NCI-H1092 treated with DMSO at 0.1 percent for 48 hours (cell line): ENCODE results near the gene TACC2.

ENCODE experiments used
- DNase-seq: peaks from one replicate; lab custom pipeline; 2025; lab: John Stamatoyannopoulos, UW

TACC2 gene

DNA sequence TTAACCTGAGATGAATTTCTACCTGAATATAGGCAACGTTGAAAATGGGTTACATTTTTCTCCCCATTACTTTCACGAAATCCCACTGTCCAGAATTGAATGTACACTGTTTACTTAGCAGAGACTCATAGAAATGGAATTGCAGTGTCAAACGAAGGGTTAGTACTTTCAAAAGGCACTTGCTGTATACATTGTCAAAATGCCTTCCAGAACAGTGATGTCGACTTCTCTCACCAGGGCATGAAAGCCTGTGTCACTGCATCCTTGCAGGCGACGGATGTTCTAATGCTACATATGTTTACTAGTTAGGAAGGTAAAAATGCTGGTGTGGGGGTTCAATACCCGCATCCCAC lies 41.2 kb downstream of the TACC2 start:
- no peak for DNase-seq

GRCh38 chr10:122033224-122033926 lies 44.4 kb downstream of the TACC2 start:
- no peak for DNase-seq

- DNase-seq = no peak
Measured at GRCh38 chr10:122034149-122034756, 45.3 kb downstream of the TACC2 start.

- DNase-seq = no peak
Measured at GRCh38 chr10:122040786-122041185, 51.8 kb downstream of the TACC2 start.

- no peak for DNase-seq
Measured at GRCh38 chr10:122042836-122043235, 53.9 kb downstream of the TACC2 start.

- no peak for DNase-seq
Measured at GRCh38 chr10:122044045-122044661, 55.2 kb downstream of the TACC2 start.

DNA sequence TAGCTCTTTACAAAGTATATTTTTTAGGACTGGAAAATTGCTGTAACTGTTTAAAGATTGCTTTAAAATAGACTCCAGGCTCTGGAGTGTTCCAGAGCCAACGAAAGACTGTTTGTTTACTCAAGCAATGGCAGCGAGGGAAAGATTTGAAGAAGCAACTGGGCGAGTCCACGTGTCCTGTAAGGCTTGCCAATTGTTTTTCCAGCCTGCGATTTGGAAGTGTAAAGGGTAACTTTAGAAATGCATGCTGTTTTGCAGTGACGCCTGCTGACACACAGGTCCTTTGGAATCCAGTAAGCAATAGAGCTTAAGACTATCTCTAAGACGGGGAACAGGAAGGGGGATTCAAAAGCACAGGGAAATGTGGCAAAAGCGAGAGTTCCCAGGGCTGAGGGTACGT lies 55.8 kb downstream of the TACC2 start:
- DNase-seq = no peak

- no peak for DNase-seq
Measured at GRCh38 chr10:122045212-122045611, 56.2 kb downstream of the TACC2 start.

GRCh38 chr10:122047560-122047959 lies 58.6 kb downstream of the TACC2 start:
- no peak for DNase-seq

DNA sequence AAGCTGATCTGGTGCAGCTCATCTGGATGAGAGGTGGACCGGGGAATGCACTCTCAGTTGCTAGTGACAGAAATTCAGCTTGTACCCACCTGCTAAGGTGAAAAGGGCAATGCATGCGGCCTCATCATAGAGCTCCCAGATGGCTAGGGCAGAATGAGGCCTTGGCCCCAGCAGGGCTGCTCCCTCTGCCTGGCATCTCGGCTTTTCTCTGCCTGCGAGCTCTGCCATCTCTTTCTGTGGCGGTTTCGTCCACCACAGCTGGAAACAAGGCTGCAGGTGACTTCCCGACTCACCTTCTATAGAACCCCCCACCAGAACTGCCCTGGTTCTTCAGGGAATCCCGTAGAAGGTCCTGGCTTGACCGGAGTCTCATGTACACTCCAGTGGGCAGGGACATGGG lies 60.1 kb downstream of the TACC2 start:
- DNase-seq = no peak

DNA sequence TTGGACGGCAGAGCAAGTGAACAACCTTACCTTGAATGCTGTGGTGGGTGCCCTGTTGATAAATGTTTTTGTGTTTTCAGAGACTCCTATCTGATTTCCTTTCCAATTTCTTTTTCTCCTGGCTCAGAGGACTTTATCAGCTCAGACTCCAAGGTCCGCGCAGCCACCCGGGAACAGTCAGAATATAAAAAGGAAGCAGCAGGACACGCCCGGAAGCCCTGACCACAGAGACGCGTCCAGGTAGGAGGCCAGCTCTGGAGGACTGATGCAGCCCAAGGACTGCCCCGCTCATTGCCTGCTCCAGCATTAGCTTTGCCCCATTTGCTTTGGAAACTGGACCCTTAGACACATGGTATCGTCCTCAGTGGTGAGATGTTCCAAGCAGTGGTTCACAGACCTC lies 61.3 kb downstream of the TACC2 start:
- no peak for DNase-seq

DNA sequence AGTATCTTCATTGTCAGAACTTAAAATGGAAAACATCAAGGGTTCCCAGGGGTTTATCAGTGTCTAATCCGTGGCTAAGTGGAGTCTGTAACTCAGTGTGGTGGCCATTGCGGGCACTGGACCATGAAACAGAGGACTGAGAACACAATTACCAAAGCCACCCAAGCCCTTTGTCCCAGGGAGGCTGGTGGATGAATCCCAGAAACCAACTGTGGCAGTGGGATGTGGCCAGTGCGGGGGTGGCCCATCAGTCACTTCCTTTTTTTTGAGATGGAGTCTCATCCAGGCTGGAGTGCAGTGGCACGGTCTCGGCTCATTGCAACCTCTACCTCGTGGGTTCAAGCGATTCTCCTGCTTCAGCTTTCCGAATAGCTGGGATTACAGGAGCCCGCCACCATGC lies 61.8 kb downstream of the TACC2 start:
- no peak for DNase-seq

DNA sequence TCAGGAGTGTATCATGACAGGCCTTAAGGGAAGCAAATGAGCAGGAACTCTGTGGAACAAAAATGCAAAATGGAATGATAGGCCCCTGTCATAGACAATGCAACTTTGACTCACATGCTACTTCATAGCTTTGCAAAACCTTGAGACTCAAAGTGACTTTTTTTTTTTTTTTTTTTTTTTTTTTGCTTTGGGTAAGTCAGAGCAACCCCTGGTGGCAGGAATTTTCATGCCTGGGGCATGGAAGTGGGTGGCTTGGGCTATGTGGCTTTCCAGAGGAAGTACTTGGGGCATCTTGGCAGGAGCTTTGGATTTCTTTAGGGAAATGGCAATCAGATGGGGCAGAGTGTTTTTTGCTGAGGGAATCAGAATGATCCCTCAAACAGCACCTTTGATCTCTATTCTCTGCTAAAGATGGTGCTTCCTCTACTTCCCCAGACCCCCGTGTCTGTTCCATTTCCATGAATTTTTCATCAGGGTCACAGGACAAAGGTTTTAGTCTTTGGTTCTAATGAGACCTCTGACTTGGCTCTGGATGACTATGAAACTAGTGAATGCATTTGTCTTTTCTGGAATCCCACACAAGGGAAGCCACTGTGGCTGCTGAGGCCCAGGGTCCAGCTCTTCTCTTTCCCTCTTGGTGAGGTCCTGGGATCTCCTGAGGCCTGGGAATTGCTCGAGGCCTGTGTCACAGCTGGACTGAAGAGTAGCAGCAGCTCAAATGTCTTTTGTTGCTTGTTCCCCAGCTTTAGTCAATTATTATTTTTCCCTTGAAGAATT lies 62.8 kb downstream of the TACC2 start:
- no peak for DNase-seq

GRCh38 chr10:122052701-122053100 lies 63.7 kb downstream of the TACC2 start:
- no peak for DNase-seq

GRCh38 chr10:122053314-122053713 lies 64.4 kb downstream of the TACC2 start:
- no peak for DNase-seq

DNA sequence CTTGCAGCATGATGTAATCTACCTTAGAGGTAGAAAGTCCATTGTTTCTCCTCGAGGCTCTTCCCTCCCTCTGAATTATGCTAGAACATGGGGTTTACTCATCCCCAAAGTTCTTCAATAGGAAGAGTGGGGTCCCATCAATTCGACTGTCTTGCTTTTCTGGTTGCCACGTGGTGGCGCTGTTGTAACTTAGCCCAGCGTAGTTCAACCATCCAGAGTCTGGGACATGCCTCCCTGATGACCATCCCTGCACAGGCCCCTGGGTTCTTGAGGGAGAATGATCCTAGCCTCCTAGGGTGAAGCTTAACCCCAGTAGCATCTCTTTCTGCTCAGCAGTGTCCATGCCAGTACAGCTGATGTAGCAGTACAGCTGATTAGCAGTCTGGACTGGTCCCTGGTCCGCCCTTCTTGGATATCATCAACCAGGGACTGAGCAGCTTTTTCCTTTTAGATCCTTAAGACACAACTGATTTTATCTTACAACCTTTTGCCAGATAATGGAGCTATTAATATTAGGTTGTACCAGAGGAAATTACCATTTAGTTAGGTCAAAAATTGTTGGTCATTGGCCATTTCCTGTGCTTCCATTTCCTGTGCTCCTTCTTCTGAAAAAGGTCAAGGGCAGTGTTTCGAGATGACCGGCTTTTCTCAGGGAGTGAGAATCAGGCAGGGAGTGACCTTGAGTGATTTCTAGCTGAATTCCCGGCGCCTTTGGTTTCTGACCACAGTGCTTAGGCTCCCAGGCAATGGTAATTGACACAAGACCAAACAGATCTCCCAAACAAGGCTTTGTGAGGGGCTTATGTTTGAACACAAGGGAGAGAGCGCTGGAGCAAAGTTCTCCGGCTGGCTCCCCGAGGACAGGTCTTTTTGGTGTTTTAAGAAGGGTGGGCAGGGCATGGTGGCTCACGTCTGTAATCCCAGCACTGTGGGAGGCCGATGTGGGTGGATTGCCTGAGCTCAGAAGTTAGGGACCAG lies 65.4 kb downstream of the TACC2 start:
- no peak for DNase-seq

GRCh38 chr10:122055252-122055651 lies 66.3 kb downstream of the TACC2 start:
- DNase-seq = no peak

- DNase-seq = no peak
Measured at GRCh38 chr10:122056431-122057094, 67.6 kb downstream of the TACC2 start.

DNA sequence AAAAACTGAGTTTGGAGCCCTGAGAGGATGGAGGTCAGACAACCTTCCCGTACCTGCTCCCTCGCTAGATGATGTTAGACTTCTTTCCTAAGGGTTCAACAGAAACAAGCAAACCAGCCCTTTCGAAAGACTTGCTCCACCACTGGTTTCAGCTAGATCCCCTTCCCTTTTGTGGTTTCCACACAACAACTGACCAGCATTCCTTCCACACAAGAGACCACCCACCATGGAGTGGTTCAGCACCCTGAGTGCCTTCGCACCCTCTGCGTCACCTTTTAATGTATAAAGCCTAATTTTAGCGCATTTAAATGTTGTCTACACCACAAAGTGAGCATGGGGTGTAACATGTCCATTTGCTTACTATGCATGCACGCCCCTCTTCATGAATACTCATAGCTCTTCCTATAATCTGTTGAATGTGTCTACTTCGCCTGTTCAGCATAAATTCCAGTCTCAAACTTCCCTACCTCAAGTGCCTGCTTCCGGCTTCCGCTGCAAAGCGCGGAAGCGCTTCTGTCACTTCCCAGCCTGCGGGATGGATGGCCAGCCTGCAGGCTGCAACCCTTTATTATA lies 69.0 kb downstream of the TACC2 start:
- DNase-seq = no peak

- no peak for DNase-seq
Measured at GRCh38 chr10:122060250-122060649, 71.3 kb downstream of the TACC2 start.
